HG03064 (cell line): ENCODE data around the gene PADI2.

Source experiments
- ATAC-seq: cut with Tn5 transposase; IDR thresholded peaks from one replicate; pipeline ENCODE4 v1.9.1; 2021; ENCODE audit warnings: low read depth; ENCODE audit not compliant: unreplicated experiment

PADI2 gene

GRCh38 chr1:17027900-17028299 lies 91.4 kb downstream of the PADI2 start:
- ATAC-seq: no peak

GRCh38 chr1:17027403-17027802 lies 91.8 kb downstream of the PADI2 start:
- no peak for ATAC-seq

GRCh38 chr1:17024721-17025120 lies 94.5 kb downstream of the PADI2 start:
- no peak for ATAC-seq

GRCh38 chr1:17023573-17023972 lies 95.7 kb downstream of the PADI2 start:
- no peak for ATAC-seq

GRCh38 chr1:17023102-17023501 lies 96.1 kb downstream of the PADI2 start:
- ATAC-seq: no peak

GRCh38 chr1:17021896-17022295 lies 97.4 kb downstream of the PADI2 start:
- ATAC-seq: no peak

GRCh38 chr1:17020502-17020901 lies 98.7 kb downstream of the PADI2 start:
- ATAC-seq: no peak

GRCh38 chr1:17018849-17019248 lies 100.4 kb downstream of the PADI2 start:
- ATAC-seq: no peak

GRCh38 chr1:17017435-17017834 lies 101.8 kb downstream of the PADI2 start:
- ATAC-seq: no peak
